ENCODE results near the gene FRMD8. TPM values are rescaled to one million over a fixed set of nuclear protein-coding genes. Genes with fewer than 3 reads are reported as not detected.

The FRMD8 gene
- total and polyA plus RNA-seq, 9 of the 15 experiments (the other 6 are each of a cell fraction or from before 2014, with no cell fraction given): 4.5 to 54.5 (median 15.8) TPM

- TF ChIP-seq ZNF592 (IDR thresholded peaks at IDR 0.05) (no peak), THRA (IDR thresholded peaks at IDR 0.05) (no peak), CXXC5 (CRISPR knock-in tag; IDR thresholded peaks at IDR 0.05) (peak; percentile 74), PKNOX1 (IDR thresholded peaks at IDR 0.05) (peak; percentile 24), NONO (IDR thresholded peaks at IDR 0.05; ENCODE audit: low read depth in 2 of 2, low read length in 1 of 2) (peak; percentile 57 to 79; a peak in 2 of 4 replicates), CHD1 (IDR thresholded peaks at IDR 0.05; ENCODE audit: low read length) (no peak), RCOR1 (IDR thresholded peaks at IDR 0.05; ENCODE audit: borderline replicate concordance in 1 of 2, low read depth in 2 of 2, low read length in 2 of 2) (no peak), ZNF436 (CRISPR knock-in tag; IDR thresholded peaks at IDR 0.05) (0 out of 2 replicates have a peak, but pooled peaks have one; percentile 13), MITF (IDR thresholded peaks at IDR 0.05) (no peak), LARP7 (IDR thresholded peaks at IDR 0.05) (no peak), NR3C1 (CRISPR knock-in tag; IDR thresholded peaks at IDR 0.05) (0 out of 2 replicates have a peak, but pooled peaks have one; percentile 36), FOS (IDR thresholded peaks at IDR 0.05; ENCODE audit: extremely low read depth, insufficient read length) (peak; percentile 85), SRSF3 (IDR thresholded peaks at IDR 0.05; ENCODE audit: insufficient read depth, low read length) (no peak)
Observed at GRCh38 chr11:65354265-65355012, 32.0 kb upstream of the FRMD8 start, which contains the start of gene TIGD3 (continued).

All from K562 (cell line).